GM12892 (cell line): ENCODE measurements around the gene EPC2.

Experiments used
- POLR2A ChIP-seq: IDR thresholded peaks from 2 replicates; pipeline ENCODE4 v1.6.1; 2011; ENCODE audit warnings: low read depth, low read length, control low read depth
- TAF1 ChIP-seq: IDR thresholded peaks from 2 replicates; pipeline ENCODE4 v1.6.1; 2011; ENCODE audit warnings: low read depth, mild to moderate bottlenecking, control low read depth, low read length, borderline replicate concordance

DNA sequence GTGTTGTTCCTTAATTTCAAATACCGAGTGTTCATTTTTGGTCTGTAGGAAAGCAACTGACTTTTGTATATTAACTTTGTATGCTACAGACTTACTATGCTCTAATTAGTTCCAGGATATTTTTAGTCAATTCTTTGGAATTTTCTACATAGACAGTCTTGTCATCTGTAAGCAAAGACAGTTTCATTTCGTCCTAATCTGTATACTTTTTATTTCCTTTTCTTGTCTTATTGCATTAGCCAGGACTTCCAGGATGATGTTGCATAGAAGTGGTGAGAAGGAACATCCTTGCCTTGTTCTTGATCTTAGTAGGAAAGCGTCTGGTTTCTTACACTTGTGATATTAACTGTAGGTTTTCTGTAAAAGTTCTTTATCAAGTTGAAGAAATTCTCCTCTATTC, 56.5 kb downstream of the EPC2 start:
- TF ChIP-seq POLR2A: no peak
- no peak for TF ChIP-seq TAF1
